ENCODE data around the gene SAMD7.

The SAMD7 gene

GRCh38 chr3:169907944-169908343, 3.4 kb upstream of the SAMD7 start:
- no peak for DNase-seq (ENCODE audit: low read depth)

GRCh38 chr3:169913323-169913722, 2.0 kb downstream of the SAMD7 start:
- DNase-seq (ENCODE audit: low read depth) = no peak

- DNase-seq (ENCODE audit: low read depth) = peak; percentile 8
These were observed 2.9 kb downstream of the SAMD7 start for GRCh38 chr3:169914321-169914720.

GRCh38 chr3:169923189-169923588, 11.8 kb downstream of the SAMD7 start:
- DNase-seq (ENCODE audit: low read depth) = no peak

- DNase-seq (ENCODE audit: low read depth) = no peak
These were observed 12.5 kb downstream of the SAMD7 start for GRCh38 chr3:169923831-169924230.

- no peak for DNase-seq (ENCODE audit: low read depth)
These were observed 18.6 kb downstream of the SAMD7 start for GRCh38 chr3:169929830-169930519.

- DNase-seq (ENCODE audit: low read depth) = no peak
These were observed 19.5 kb downstream of the SAMD7 start for GRCh38 chr3:169930843-169931242.

- no peak for DNase-seq (ENCODE audit: low read depth)
These were observed 20.6 kb downstream of the SAMD7 start for GRCh38 chr3:169931747-169932520.

- no peak for DNase-seq (ENCODE audit: low read depth)
These were observed 27.9 kb downstream of the SAMD7 start for GRCh38 chr3:169939320-169939719.

- no peak for DNase-seq (ENCODE audit: low read depth)
These were observed 28.4 kb downstream of the SAMD7 start for GRCh38 chr3:169939751-169940150.

GRCh38 chr3:169940470-169941181, 29.3 kb downstream of the SAMD7 start:
- DNase-seq (ENCODE audit: low read depth) = no peak

GRCh38 chr3:169945313-169945712, 33.9 kb downstream of the SAMD7 start:
- DNase-seq (ENCODE audit: low read depth) = no peak

GRCh38 chr3:169946336-169946735, 35.0 kb downstream of the SAMD7 start:
- no peak for DNase-seq (ENCODE audit: low read depth)

- no peak for DNase-seq (ENCODE audit: low read depth)
These were observed 37.4 kb downstream of the SAMD7 start for GRCh38 chr3:169948559-169949448.

- no peak for DNase-seq (ENCODE audit: low read depth)
These were observed 40.7 kb downstream of the SAMD7 start for GRCh38 chr3:169952045-169952444.

- DNase-seq (ENCODE audit: low read depth) = no peak
These were observed 42.2 kb downstream of the SAMD7 start for GRCh38 chr3:169953462-169954141.

- DNase-seq (ENCODE audit: low read depth) = no peak
These were observed 42.9 kb downstream of the SAMD7 start for GRCh38 chr3:169954142-169954756.

GRCh38 chr3:169955406-169955805, 44.0 kb downstream of the SAMD7 start:
- DNase-seq (ENCODE audit: low read depth) = no peak

GRCh38 chr3:169964176-169964575, 52.8 kb downstream of the SAMD7 start:
- DNase-seq (ENCODE audit: low read depth) = peak; percentile 31

GRCh38 chr3:169965562-169966427, 54.4 kb downstream of the SAMD7 start:
- DNase-seq (ENCODE audit: low read depth) = no peak

All from non-pigmented ciliary epithelial cell (primary cell).